ENCODE measurements around the gene TOR1AIP1. TPM values are rescaled to one million over a fixed set of nuclear protein-coding genes. Genes with fewer than 3 reads are reported as not detected.

Gene TOR1AIP1
- total RNA-seq, 1 experiment from 2014 or later = 23.5 TPM

- BruUV-seq (replicated peaks) = no TSS peak
- Histone ChIP-seq H2AFZ (no peak overlapping the region), H3F3A (ENCODE audit: insufficient read depth, low read depth) (peaks cover 8% of the 10 kb centered on the region), H3K36me3 (ENCODE audit: low read depth) (0 out of 2 replicates have a peak, but pooled peaks cover 5% of the 10 kb centered on the region), H3K27ac (no peak overlapping the region), H3K9me2 (ENCODE audit: insufficient read depth) (no peaks in the 10 kb centered on the region), H3K27me3 (ENCODE audit: insufficient read depth, low read depth) (no peaks in the 10 kb centered on the region), H3K4me3 (no peak overlapping the region), H3K9me3 (ENCODE audit: insufficient read depth, low read depth) (no peaks in the 10 kb centered on the region), H3K79me2 (ENCODE audit: low read depth) (no peaks in the 10 kb centered on the region), H3K4me1 (replicated peaks; ENCODE audit: insufficient read depth) (peaks cover 12% of the 10 kb centered on the region), H3K4me2 (no peak overlapping the region), H4K20me1 (ENCODE audit: insufficient read depth) (0 out of 2 replicates have a peak, but pooled peaks cover 3% of the 10 kb centered on the region)
- ChIA-PET CTCF (no interaction called here), POLR2A (ENCODE audit: unreplicated experiment) (no interaction called here)
- no peak for DNase-seq
- intact Hi-C loops (cut with micrococcal nuclease; ENCODE audit: unreplicated experiment) = no loop called here
- TF ChIP-seq EZH2 (IDR thresholded peaks at IDR 0.05; ENCODE audit: low read depth) = no peak
- TF ChIP-seq, protein P1, sequence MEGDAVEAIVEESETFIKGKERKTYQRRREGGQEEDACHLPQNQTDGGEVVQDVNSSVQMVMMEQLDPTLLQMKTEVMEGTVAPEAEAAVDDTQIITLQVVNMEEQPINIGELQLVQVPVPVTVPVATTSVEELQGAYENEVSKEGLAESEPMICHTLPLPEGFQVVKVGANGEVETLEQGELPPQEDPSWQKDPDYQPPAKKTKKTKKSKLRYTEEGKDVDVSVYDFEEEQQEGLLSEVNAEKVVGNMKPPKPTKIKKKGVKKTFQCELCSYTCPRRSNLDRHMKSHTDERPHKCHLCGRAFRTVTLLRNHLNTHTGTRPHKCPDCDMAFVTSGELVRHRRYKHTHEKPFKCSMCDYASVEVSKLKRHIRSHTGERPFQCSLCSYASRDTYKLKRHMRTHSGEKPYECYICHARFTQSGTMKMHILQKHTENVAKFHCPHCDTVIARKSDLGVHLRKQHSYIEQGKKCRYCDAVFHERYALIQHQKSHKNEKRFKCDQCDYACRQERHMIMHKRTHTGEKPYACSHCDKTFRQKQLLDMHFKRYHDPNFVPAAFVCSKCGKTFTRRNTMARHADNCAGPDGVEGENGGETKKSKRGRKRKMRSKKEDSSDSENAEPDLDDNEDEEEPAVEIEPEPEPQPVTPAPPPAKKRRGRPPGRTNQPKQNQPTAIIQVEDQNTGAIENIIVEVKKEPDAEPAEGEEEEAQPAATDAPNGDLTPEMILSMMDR (conservative IDR thresholded peaks at IDR 0.05) = no peak
Measured at GRCh38 chr1:179921472-179921871, 39.4 kb downstream of the TOR1AIP1 start.

GRCh38 chr1:179921981-179922872 is 40.1 kb downstream of the TOR1AIP1 start:
- CTCF ChIA-PET = no interaction called here
- BruUV-seq (replicated peaks) = no TSS peak
- intact Hi-C loops (cut with micrococcal nuclease; ENCODE audit: unreplicated experiment) = no loop called here

DNA sequence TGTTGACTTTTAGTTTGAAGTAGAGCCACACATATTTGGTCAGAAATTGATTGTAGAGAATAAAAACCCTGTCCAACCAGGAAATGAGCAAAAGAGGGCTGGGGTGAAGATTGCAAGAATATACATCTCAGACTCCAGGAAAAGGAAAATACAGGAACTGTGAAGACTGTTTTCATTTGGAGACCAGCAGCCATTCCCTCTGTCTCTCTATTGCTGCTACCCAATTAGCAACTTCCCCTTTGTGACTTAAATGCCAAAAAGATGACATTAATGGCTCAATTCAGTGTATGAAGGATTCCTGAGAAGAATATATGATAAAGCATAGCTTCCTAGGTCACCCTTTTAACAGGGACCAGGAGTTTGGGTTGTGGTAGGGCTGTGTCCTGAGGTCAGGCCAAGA is 40.9 kb downstream of the TOR1AIP1 start:
- POLR2A ChIA-PET (ENCODE audit: unreplicated experiment) = no interaction called here

More at GRCh38 chr1:179921981-179922872, 40.1 kb downstream of the TOR1AIP1 start:
- H3K4me2 ChIP-seq = no peak overlapping the region
- H3K36me3 ChIP-seq (ENCODE audit: low read depth) = 0 out of 2 replicates have a peak, but pooled peaks cover 4% of the 10 kb centered on the region
- no peak overlapping the region for H3K4me3 ChIP-seq
- no peak overlapping the region for H3K27ac ChIP-seq
- no peaks in the 10 kb centered on the region for H3K27me3 ChIP-seq (ENCODE audit: insufficient read depth, low read depth)
- H3K79me2 ChIP-seq (ENCODE audit: low read depth) = no peaks in the 10 kb centered on the region
- TF ChIP-seq, protein P1 (conservative IDR thresholded peaks at IDR 0.05) = no peak
- TF ChIP-seq EZH2 (IDR thresholded peaks at IDR 0.05; ENCODE audit: low read depth) = no peak
- H3K9me2 ChIP-seq (ENCODE audit: insufficient read depth) = no peaks in the 10 kb centered on the region
- peaks cover 17% of the 10 kb centered on the region for H3K4me1 ChIP-seq (replicated peaks; ENCODE audit: insufficient read depth)
- DNase-seq = no peak
- 0 out of 2 replicates have a peak, but pooled peaks cover 3% of the 10 kb centered on the region for H4K20me1 ChIP-seq (ENCODE audit: insufficient read depth)
- H2AFZ ChIP-seq = no peak overlapping the region
- POLR2A ChIA-PET (ENCODE audit: unreplicated experiment) = no interaction called here
- no peaks in the 10 kb centered on the region for H3K9me3 ChIP-seq (ENCODE audit: insufficient read depth, low read depth)
- peaks cover 14% of the 10 kb centered on the region for H3F3A ChIP-seq (ENCODE audit: insufficient read depth, low read depth)

More for the DNA sequence above, 40.9 kb downstream of the TOR1AIP1 start:
- Histone ChIP-seq H3K79me2 (ENCODE audit: low read depth) (no peaks in the 10 kb centered on the region), H3K27ac (no peak overlapping the region), H3K4me1 (replicated peaks; ENCODE audit: insufficient read depth) (peaks cover 17% of the 10 kb centered on the region), H3K9me2 (ENCODE audit: insufficient read depth) (no peaks in the 10 kb centered on the region), H4K20me1 (ENCODE audit: insufficient read depth) (0 out of 2 replicates have a peak, but pooled peaks cover 3% of the 10 kb centered on the region), H3K27me3 (ENCODE audit: insufficient read depth, low read depth) (no peaks in the 10 kb centered on the region), H3F3A (ENCODE audit: insufficient read depth, low read depth) (peaks cover 14% of the 10 kb centered on the region), H3K36me3 (ENCODE audit: low read depth) (no peaks in the 10 kb centered on the region), H3K4me3 (no peak overlapping the region), H3K9me3 (ENCODE audit: insufficient read depth, low read depth) (no peaks in the 10 kb centered on the region), H2AFZ (no peak overlapping the region), H3K4me2 (no peak overlapping the region)
- intact Hi-C loops (cut with micrococcal nuclease; ENCODE audit: unreplicated experiment) = no loop called here
- TF ChIP-seq, protein P1 (conservative IDR thresholded peaks at IDR 0.05) = no peak
- TF ChIP-seq EZH2 (IDR thresholded peaks at IDR 0.05; ENCODE audit: low read depth) = no peak
- DNase-seq = no peak
- CTCF ChIA-PET = no interaction called here
- BruUV-seq (replicated peaks) = no TSS peak
